ENCODE measurements around the gene NOS1AP.
"Not testable (repeated sequence)": the region's sequence is repeated elsewhere in the genome, so short reads cannot be mapped to it uniquely, and the experiment has no call there.

Gene NOS1AP

GRCh38 chr1:162169031-162169790 is 99.7 kb downstream of the NOS1AP start:
- no peak for DNase-seq (ENCODE audit: low spot score)

GRCh38 chr1:162171111-162171510 is 101.6 kb downstream of the NOS1AP start:
- no peak for DNase-seq (ENCODE audit: low spot score)

- DNase-seq (ENCODE audit: low spot score), result no peak
Measured at GRCh38 chr1:162172311-162173102, 103.0 kb downstream of the NOS1AP start.

- DNase-seq (ENCODE audit: low spot score), result not testable (repeated sequence)
Measured at GRCh38 chr1:162173607-162174006, 104.1 kb downstream of the NOS1AP start.

- not testable (repeated sequence) for DNase-seq (ENCODE audit: low spot score)
Measured at GRCh38 chr1:162174027-162174426, 104.5 kb downstream of the NOS1AP start.

- no peak for DNase-seq (ENCODE audit: low spot score)
Measured at GRCh38 chr1:162175379-162176081, 106.0 kb downstream of the NOS1AP start.

GRCh38 chr1:162177126-162177525 is 107.6 kb downstream of the NOS1AP start:
- DNase-seq (ENCODE audit: low spot score), result peak; percentile 71

- DNase-seq (ENCODE audit: low spot score), result peak; percentile 86
Measured at GRCh38 chr1:162178432-162178831, 108.9 kb downstream of the NOS1AP start.

GRCh38 chr1:162179121-162179520 is 109.6 kb downstream of the NOS1AP start:
- no peak for DNase-seq (ENCODE audit: low spot score)

GRCh38 chr1:162180813-162181212 is 111.3 kb downstream of the NOS1AP start:
- DNase-seq (ENCODE audit: low spot score), result no peak

- DNase-seq (ENCODE audit: low spot score), result no peak
Measured at GRCh38 chr1:162182090-162182489, 112.6 kb downstream of the NOS1AP start.

GRCh38 chr1:162185314-162186025 is 116.0 kb downstream of the NOS1AP start:
- no peak for DNase-seq (ENCODE audit: low spot score)

GRCh38 chr1:162186026-162186374 is 116.5 kb downstream of the NOS1AP start:
- no peak for DNase-seq (ENCODE audit: low spot score)

- no peak for DNase-seq (ENCODE audit: low spot score)
Measured at GRCh38 chr1:162186406-162186805, 116.9 kb downstream of the NOS1AP start.

- DNase-seq (ENCODE audit: low spot score), result no peak
Measured at GRCh38 chr1:162187687-162188276, 118.3 kb downstream of the NOS1AP start.

- no peak for DNase-seq (ENCODE audit: low spot score)
Measured at GRCh38 chr1:162189345-162189744, 119.9 kb downstream of the NOS1AP start.

GRCh38 chr1:162191396-162192305 is 122.2 kb downstream of the NOS1AP start:
- DNase-seq (ENCODE audit: low spot score), result no peak

GRCh38 chr1:162192306-162192678 is 122.8 kb downstream of the NOS1AP start:
- no peak for DNase-seq (ENCODE audit: low spot score)

- no peak for DNase-seq (ENCODE audit: low spot score)
Measured at GRCh38 chr1:162192763-162193162, 123.3 kb downstream of the NOS1AP start.

GRCh38 chr1:162193221-162193620 is 123.7 kb downstream of the NOS1AP start:
- DNase-seq (ENCODE audit: low spot score), result no peak

- DNase-seq (ENCODE audit: low spot score), result peak; percentile 87
Measured at GRCh38 chr1:162193815-162194214, 124.3 kb downstream of the NOS1AP start.
